Ascending aorta (tissue), 2 donors: ENCODE measurements around the gene ANKRD65. TPM values are rescaled to one million over a fixed set of nuclear protein-coding genes. Genes with fewer than 3 reads are reported as not detected.

Experiments
- DNase-seq, 2 donors: peaks; one replicate each; pipeline ENCODE4 v3.0.0-alpha.2; 2019; ENCODE audit warnings: low spot score in 2 of 2
- H3K27ac ChIP-seq, 2 donors: fragments of 200-600 bp; sonication (generic); one replicate each; pipeline ENCODE4 v1.5.1; 2016 to 2017; ENCODE audit warnings: mild to moderate bottlenecking in 1 of 2
- H3K27me3 ChIP-seq: fragments of 200-600 bp; sonication (generic); one replicate; pipeline ENCODE4 v1.5.1; 2017
- H3K36me3 ChIP-seq, 2 donors: fragments of 200-600 bp; sonication (generic); one replicate each; pipeline ENCODE4 v1.5.1; 2016
- H3K4me1 ChIP-seq, 2 donors: fragments of 200-600 bp; sonication (generic); one replicate each; pipeline ENCODE4 v1.5.1; 2016 to 2017; ENCODE audit warnings: mild to moderate bottlenecking in 1 of 2
- H3K4me3 ChIP-seq, 2 donors: fragments of 200-600 bp; sonication (generic); one replicate each; pipeline ENCODE4 v1.5.1; 2016 to 2017; ENCODE audit warnings: mild to moderate bottlenecking in 1 of 2
- H3K9me3 ChIP-seq, 2 donors: fragments of 200-600 bp; sonication (generic); one replicate each; pipeline ENCODE4 v1.5.1; 2016
- CTCF ChIP-seq, 3 experiments: fragments of 200-600 bp in 2 of 3; fragments of 450-650 bp in 1 of 3; sonication (generic) in 2 of 3; IDR thresholded peaks; one replicate each; pipeline ENCODE4 v1.5.1; 2016 to 2019; ENCODE audit warnings: antibody characterized with exemption in 3 of 3, mild to moderate bottlenecking in 1 of 3, moderate library complexity in 1 of 3
- intact Hi-C: fragments of 100-400 bp; cut with DNase I; formaldehyde crosslinking; loops from one replicate; pipeline ENCODE4 v1.15.1; 2023
- total RNA-seq: library from RNA; depleted of rRNA; stranded (reverse); fragments of >200 nt; gene quantifications from one replicate; pipeline ENCODE4 v1.1.0, GENCODE V29; 2016

The ANKRD65 gene
- total RNA-seq, 1 donor from 2014 or later, result 12.5 TPM

DNA sequence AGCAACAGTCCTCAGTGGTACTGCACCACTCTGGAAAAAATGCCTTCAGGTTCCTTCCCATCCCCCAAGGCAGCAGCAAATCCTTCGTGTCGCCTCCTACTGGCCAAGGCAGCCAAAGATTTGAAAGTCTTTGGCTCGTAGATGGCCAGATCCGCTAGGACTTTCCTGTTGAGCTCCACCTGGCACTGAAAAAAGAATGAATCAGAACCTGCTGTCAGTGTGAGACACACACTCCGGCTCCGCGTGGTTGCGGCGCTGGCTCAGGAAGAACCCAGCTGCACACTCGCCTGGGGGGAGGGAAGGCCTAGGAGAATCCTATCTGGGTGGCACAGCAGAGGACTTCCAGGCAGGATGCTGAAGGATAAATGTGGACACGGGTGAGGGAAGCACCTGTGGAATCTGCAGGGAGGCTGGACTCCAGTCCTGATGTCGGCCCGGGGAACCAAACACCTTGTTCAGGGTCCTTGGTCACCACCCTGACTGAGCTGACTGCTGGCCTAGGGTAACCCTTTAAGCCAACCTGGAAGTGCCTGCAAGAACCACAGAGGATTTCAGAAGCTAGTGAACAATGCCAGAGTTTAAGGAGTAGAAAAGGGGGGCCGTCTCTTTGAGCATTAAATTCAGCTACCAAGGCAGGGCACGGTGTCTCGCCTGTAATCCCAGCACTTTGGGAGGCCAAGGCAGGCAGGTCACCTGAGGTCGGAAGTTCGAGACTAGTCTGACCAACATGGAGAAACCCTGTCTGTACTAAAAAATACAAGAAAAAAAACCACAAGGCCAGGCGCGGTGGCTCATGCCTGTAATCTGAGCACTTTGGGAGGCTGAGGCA is 18.8 kb downstream of the ANKRD65 start:
- Histone ChIP-seq H3K4me1 (peaks cover 17 to 37% of the 10 kb centered on the region in 2 donors), H3K27ac (no peak overlapping the region), H3K27me3 (no peaks in the 10 kb centered on the region), H3K4me3 (no peak overlapping the region), H3K36me3 (peaks cover 33 to 59% of the 10 kb centered on the region in 2 donors), H3K9me3 (no peaks in the 10 kb centered on the region)
- intact Hi-C loops, result loop anchor here (10.0 kb wide), 3 partner anchors 113 to 287 kb away; partner anchors contain the start of genes ATAD3A, C1orf159 and MIB2
- TF ChIP-seq CTCF (IDR thresholded peaks at IDR 0.05), result peak in 2 of 3 experiments; percentile 21 to 30
- DNase-seq, result no peak

DNA sequence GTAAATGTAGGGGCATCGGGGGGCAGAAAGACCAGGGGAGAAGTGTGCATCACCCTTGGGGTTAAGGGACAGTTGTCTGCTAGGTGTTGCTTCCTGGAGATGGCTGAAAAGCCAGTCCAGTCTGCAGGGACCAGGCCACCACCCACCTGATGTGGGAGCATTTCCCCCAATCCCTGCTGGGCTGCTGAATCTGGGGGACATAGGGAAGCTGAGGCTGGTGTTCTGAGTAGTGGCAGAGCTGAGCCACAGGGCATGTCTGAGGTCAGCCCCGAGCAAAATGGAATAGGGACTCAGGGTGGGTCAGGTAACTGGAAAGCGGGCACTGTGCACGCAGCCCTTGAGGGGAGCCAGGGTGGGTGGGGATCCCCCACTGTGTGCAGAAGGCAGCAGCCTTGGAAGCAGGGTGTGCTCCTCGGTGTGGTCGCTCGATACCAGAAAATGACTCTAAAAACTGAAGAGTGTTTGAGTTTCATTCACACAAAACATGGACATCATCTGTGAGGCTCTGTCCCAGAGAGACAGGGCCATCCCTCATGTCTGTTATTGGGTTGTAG is 19.5 kb downstream of the ANKRD65 start:
- no peak overlapping the region for H3K4me3 ChIP-seq
- intact Hi-C loops, result loop anchor here (10.0 kb wide), 3 partner anchors 113 to 287 kb away; partner anchors contain the start of genes ATAD3A, C1orf159 and MIB2
- H3K36me3 ChIP-seq, result peaks cover 38 to 63% of the 10 kb centered on the region in 2 donors
- no peaks in the 10 kb centered on the region for H3K9me3 ChIP-seq
- no peak overlapping the region for H3K27ac ChIP-seq
- H3K27me3 ChIP-seq, result no peaks in the 10 kb centered on the region
- no peak for TF ChIP-seq CTCF (IDR thresholded peaks at IDR 0.05)
- peaks cover 17 to 40% of the 10 kb centered on the region in 2 donors for H3K4me1 ChIP-seq
- DNase-seq, result no peak

DNA sequence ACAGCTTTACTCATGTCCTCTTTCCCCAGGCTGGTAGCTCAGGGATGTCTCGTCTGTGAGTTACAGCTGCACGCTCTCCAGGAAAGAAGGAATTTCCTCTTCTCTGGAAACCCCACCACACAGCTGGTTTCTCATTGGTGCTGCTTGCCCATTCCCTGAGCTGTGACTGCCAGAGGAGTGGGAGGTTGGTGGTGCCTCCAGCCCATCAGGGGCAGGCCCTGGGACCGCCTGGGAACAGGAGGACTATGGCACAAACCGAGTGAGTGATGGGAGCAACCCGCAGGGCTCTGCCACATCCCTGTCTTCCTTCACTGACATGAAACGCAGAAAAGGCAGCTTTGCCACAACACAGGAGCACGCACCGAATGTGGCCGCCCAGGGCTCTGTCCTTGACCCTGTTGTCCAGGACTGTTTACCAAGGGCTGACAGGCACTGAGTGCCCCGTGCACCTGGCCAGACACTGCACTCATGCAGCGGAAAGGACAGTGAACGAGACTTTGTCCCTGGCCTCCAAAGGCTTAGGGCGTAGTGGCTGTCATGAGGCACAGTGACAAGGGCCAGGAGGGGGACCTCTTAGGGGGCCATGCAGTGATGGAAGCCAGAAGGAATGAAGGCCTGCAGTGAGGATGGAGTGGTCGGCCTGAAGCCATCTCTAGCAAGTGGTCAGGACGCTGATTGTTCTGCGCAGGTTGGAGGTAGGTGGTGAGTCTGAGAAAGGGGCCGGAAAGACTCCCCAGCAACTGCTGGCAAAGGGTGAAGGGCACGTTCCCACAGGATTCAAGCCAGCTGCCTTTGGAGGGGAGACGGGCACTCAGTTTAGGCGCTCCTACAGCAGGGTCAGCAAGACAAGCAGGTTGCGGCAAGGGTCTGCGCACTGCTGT is 20.3 kb downstream of the ANKRD65 start:
- no peaks in the 10 kb centered on the region for H3K9me3 ChIP-seq
- H3K27me3 ChIP-seq, result no peaks in the 10 kb centered on the region
- peak overlapping the region; percentile 65 to 80 for H3K27ac ChIP-seq
- intact Hi-C loops, result loop anchor here (10.0 kb wide), 3 partner anchors 114 to 286 kb away; partner anchors contain the start of genes ATAD3A, C1orf159 and MIB2
- H3K4me1 ChIP-seq, result peaks cover 10 to 33% of the 10 kb centered on the region in 2 donors
- H3K36me3 ChIP-seq, result peaks cover 38 to 67% of the 10 kb centered on the region in 2 donors
- no peak for DNase-seq
- peak overlapping the region; percentile 81 to 92 for H3K4me3 ChIP-seq
- TF ChIP-seq CTCF (IDR thresholded peaks at IDR 0.05), result no peak

- Histone ChIP-seq H3K4me1 (peaks cover 10 to 25% of the 10 kb centered on the region in 2 donors), H3K27me3 (no peaks in the 10 kb centered on the region), H3K36me3 (peaks cover 40 to 67% of the 10 kb centered on the region in 2 donors), H3K27ac (peak overlapping the region; percentile 65 to 80), H3K4me3 (peak overlapping the region; percentile 81 to 92), H3K9me3 (no peaks in the 10 kb centered on the region)
- TF ChIP-seq CTCF (IDR thresholded peaks at IDR 0.05), result no peak
- intact Hi-C loops, result loop anchor here (1.0 to 10.0 kb wide), 6 partner anchors 7 to 285 kb away; partner anchors contain the start of genes ATAD3A, AURKAIP1, C1orf159 and CPTP
- no peak for DNase-seq
Measured at GRCh38 chr1:1399872-1400575, 21.1 kb downstream of the ANKRD65 start.
